A549 (cell line): ENCODE measurements around the gene REP15.

Experiments used
- BHLHE40 ChIP-seq: IDR thresholded peaks from 2 replicates; pipeline ENCODE4 v1.6.1; 2012; ENCODE audit warnings: low read depth, low read length, inconsistent platforms
- FOSB ChIP-seq: fragments of 250-450 bp; sonication (Bioruptor Pico); IDR thresholded peaks from 2 replicates; pipeline ENCODE4 v1.5.0; 2020; ENCODE audit warnings: mild to moderate bottlenecking, moderate library complexity
- GATA3 ChIP-seq: IDR thresholded peaks from 2 replicates; pipeline ENCODE4 v1.6.1; 2012; ENCODE audit warnings: borderline replicate concordance
- MYC ChIP-seq: IDR thresholded peaks from 2 replicates; pipeline ENCODE4 v1.6.1; 2012; ENCODE audit warnings: mild to moderate bottlenecking, inconsistent platforms, low read length, improper control_type of control experiment, borderline replicate concordance
- POLR2A ChIP-seq: IDR thresholded peaks from 2 replicates; pipeline ENCODE4 v1.6.1; 2012; ENCODE audit warnings: mild to moderate bottlenecking, low read length
- RAD21 ChIP-seq, 2 experiments: fragments of >200 bp in 1 of 2; sonication (Bioruptor Twin) in 1 of 2; formaldehyde crosslinking in 1 of 2; IDR thresholded peaks in 1 of 2; conservative IDR thresholded peaks in 1 of 2; 2 replicates in 1 of 2; 3 replicates in 1 of 2; pipeline ENCODE4 v1.6.1; 2012 to 2018; ENCODE audit warnings: inconsistent platforms in 1 of 2
- SMC3 ChIP-seq: fragments of >200 bp; sonication (Bioruptor Twin); formaldehyde crosslinking; IDR thresholded peaks from 3 replicates; pipeline ENCODE4 v1.6.1; 2018; ENCODE audit warnings: inconsistent platforms
- TF ChIP-seq, protein P1 (sequence below): IDR thresholded peaks from 2 replicates; pipeline ENCODE4 v1.6.1; 2012
- TF ChIP-seq, protein P2 (sequence below): fragments of >200 bp; sonication (Bioruptor Twin); formaldehyde crosslinking; IDR thresholded peaks from 3 replicates; pipeline ENCODE4 v1.5.1; 2016

DNA sequence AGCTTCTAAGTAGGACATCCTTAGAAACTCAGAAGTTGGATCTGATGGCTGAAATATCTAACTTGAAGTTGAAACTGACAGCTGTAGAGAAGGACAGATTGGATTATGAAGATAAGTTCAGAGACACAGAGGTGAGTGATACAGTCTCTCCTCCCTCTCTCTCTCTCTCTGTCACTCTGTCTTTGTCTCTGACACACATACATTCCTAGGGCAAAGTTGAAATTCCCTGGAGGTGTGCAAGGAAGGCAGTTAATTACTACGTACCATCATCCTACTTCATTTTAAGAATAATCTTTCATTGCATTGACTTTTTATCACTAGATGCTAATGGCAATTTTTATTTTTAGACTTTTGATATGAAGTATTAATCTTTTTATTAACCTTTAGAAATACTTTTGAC is 46.2 kb upstream of the REP15 start:
- no peak for TF ChIP-seq POLR2A
- no peak for TF ChIP-seq GATA3
- no peak for TF ChIP-seq SMC3
- TF ChIP-seq, protein P1, sequence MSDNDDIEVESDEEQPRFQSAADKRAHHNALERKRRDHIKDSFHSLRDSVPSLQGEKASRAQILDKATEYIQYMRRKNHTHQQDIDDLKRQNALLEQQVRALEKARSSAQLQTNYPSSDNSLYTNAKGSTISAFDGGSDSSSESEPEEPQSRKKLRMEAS: no peak
- TF ChIP-seq, protein P2, sequence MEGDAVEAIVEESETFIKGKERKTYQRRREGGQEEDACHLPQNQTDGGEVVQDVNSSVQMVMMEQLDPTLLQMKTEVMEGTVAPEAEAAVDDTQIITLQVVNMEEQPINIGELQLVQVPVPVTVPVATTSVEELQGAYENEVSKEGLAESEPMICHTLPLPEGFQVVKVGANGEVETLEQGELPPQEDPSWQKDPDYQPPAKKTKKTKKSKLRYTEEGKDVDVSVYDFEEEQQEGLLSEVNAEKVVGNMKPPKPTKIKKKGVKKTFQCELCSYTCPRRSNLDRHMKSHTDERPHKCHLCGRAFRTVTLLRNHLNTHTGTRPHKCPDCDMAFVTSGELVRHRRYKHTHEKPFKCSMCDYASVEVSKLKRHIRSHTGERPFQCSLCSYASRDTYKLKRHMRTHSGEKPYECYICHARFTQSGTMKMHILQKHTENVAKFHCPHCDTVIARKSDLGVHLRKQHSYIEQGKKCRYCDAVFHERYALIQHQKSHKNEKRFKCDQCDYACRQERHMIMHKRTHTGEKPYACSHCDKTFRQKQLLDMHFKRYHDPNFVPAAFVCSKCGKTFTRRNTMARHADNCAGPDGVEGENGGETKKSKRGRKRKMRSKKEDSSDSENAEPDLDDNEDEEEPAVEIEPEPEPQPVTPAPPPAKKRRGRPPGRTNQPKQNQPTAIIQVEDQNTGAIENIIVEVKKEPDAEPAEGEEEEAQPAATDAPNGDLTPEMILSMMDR: no peak
- no peak for TF ChIP-seq BHLHE40
- no peak for TF ChIP-seq RAD21 (conservative IDR thresholded peaks at IDR 0.05 in 1 of 2, IDR thresholded peaks at IDR 0.05 in 1 of 2)
- no peak for TF ChIP-seq MYC
- no peak for TF ChIP-seq FOSB (CRISPR knock-in tag)
